RWPE2 (cell line): ENCODE data around the gene EDN3.

ENCODE experiments used
- ATAC-seq: fragments of 200-7000 bp; cut with Tn5 transposase; 3 replicates; pipeline ENCODE4 v1.9.1; 2021; ENCODE audit warnings: low read depth
- DNase-seq: peaks from one replicate; pipeline ENCODE4 v3.0.0-alpha.2; 2020; ENCODE audit warnings: low spot score
- H3K27ac ChIP-seq: fragments of 450-650 bp; 2 replicates; pipeline ENCODE4 v1.5.1; 2017; ENCODE audit warnings: mild to moderate bottlenecking; ENCODE audit not compliant: poor library complexity, severe bottlenecking
- H3K27me3 ChIP-seq: fragments of 250-450 bp; sonication (Bioruptor Pico); 2 replicates; pipeline ENCODE4 v1.5.1; 2021; ENCODE audit warnings: mild to moderate bottlenecking, moderate library complexity; ENCODE audit not compliant: insufficient read depth, poor library complexity, severe bottlenecking
- H3K36me3 ChIP-seq: fragments of 250-450 bp; sonication (Bioruptor Pico); 2 replicates; pipeline ENCODE4 v1.5.1; 2020; ENCODE audit warnings: low read depth, mild to moderate bottlenecking, moderate library complexity
- H3K4me1 ChIP-seq: fragments of 250-450 bp; sonication (Bioruptor Pico); 2 replicates; pipeline ENCODE4 v1.5.1; 2021; ENCODE audit warnings: mild to moderate bottlenecking, moderate library complexity; ENCODE audit not compliant: insufficient read depth, poor library complexity, severe bottlenecking
- H3K4me3 ChIP-seq: fragments of 250-450 bp; sonication (Bioruptor Pico); 2 replicates; pipeline ENCODE4 v1.5.1; 2021; ENCODE audit warnings: mild to moderate bottlenecking, moderate library complexity; ENCODE audit not compliant: severe bottlenecking
- H3K9me3 ChIP-seq: fragments of 250-450 bp; sonication (Bioruptor Pico); 2 replicates; pipeline ENCODE4 v1.5.1; 2021; ENCODE audit warnings: mild to moderate bottlenecking, moderate library complexity; ENCODE audit not compliant: severe bottlenecking
- CTCF ChIP-seq: fragments of 450-650 bp; IDR thresholded peaks from one replicate; pipeline ENCODE4 v1.5.1; 2017; ENCODE audit warnings: mild to moderate bottlenecking, moderate library complexity; ENCODE audit not compliant: poor library complexity, severe bottlenecking

Gene EDN3

GRCh38 chr20:59307270-59307669, 6.9 kb downstream of the EDN3 start:
- Histone ChIP-seq H3K27ac (no peak overlapping the region), H3K4me1 (no peaks in the 10 kb centered on the region), H3K27me3 (peaks cover 65% of the 10 kb centered on the region), H3K9me3 (no peaks in the 10 kb centered on the region), H3K4me3 (no peak overlapping the region), H3K36me3 (no peaks in the 10 kb centered on the region)
- no peak for TF ChIP-seq CTCF
- no peak for DNase-seq
- no peak for ATAC-seq

GRCh38 chr20:59308493-59309201, 8.2 kb downstream of the EDN3 start:
- Histone ChIP-seq H3K36me3 (no peaks in the 10 kb centered on the region), H3K27me3 (peaks cover 52% of the 10 kb centered on the region), H3K4me3 (no peak overlapping the region), H3K27ac (no peak overlapping the region), H3K4me1 (no peaks in the 10 kb centered on the region), H3K9me3 (no peaks in the 10 kb centered on the region)
- no peak for TF ChIP-seq CTCF
- DNase-seq (no peak), ATAC-seq (no peak)

GRCh38 chr20:59309218-59309617, 8.8 kb downstream of the EDN3 start:
- ATAC-seq (no peak), DNase-seq (no peak)
- Histone ChIP-seq H3K9me3 (no peaks in the 10 kb centered on the region), H3K4me1 (no peaks in the 10 kb centered on the region), H3K27me3 (peaks cover 48% of the 10 kb centered on the region), H3K27ac (no peak overlapping the region), H3K36me3 (no peaks in the 10 kb centered on the region), H3K4me3 (no peak overlapping the region)
- TF ChIP-seq CTCF: no peak

GRCh38 chr20:59314997-59315396, 14.6 kb downstream of the EDN3 start:
- no peak for DNase-seq
- H3K36me3 ChIP-seq: no peaks in the 10 kb centered on the region

More at GRCh38 chr20:59314997-59315396, 14.6 kb downstream of the EDN3 start:
- TF ChIP-seq CTCF: no peak
- Histone ChIP-seq H3K9me3 (no peaks in the 10 kb centered on the region), H3K4me3 (no peak overlapping the region), H3K27ac (no peak overlapping the region), H3K4me1 (no peaks in the 10 kb centered on the region), H3K27me3 (peaks cover 56% of the 10 kb centered on the region)
- ATAC-seq: peak; percentile 41; the same call in 1 of the 3 replicates
